ENCODE results near the gene ORC3.
A peak's percentile ranks its signal among the peaks of the same experiment; 100 is the strongest.

The ORC3 gene

DNA sequence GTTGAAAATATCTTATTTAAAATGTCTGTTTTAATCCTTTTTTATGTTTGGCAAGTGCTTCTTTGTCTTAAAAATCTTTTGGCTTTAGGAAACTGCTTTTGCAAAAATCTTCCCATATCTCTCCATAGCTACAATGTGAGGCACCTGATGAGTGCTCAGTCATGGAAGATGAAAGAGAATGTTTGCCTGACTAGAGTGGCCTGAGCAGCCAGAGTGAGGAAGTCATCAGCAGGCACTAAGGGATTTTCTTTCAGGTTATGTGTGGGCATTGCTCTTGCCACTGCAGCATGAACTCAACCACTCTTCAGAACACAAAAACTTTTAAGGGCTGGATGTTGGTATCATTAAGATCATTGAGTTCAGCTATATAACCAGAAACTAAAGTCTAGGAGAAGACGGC, 64.2 kb downstream of the ORC3 start:
- FAIRE-seq = no peak

DNA sequence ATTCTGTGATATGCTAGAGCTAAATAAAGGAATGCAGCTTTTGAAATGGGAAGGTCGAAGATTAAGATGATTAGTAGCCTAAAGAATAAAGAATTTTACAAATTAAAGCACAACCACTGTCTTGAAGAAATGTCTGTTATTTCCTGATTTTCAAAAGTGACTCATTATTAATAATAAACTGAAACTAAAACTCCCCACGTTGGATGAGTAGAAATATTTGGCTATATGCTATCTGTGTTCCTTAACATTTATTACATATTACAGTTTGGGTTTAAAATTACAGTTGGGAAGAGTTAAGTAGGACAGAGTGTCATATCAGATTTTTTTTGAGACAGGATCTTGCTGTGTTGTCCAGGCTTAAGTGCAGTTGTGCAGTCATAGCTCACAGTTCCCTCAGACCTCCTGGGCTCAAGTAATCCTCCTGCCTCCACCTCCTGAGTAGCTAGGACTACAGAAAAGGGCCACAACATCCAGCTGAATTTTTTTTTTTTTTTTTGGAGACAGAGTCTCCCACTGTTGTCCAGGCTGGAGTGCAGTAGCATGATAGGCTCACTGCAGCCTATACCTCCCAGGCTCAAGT, 65.0 kb downstream of the ORC3 start:
- no peak for TF ChIP-seq SPI1 (IDR thresholded peaks at IDR 0.05; ENCODE audit: low read depth, low read length)
- DNase-seq (ENCODE audit: insufficient read length, low spot score) = no peak
- no peak for FAIRE-seq

More for the DNA sequence above, 64.2 kb downstream of the ORC3 start:
- DNase-seq (ENCODE audit: insufficient read length, low spot score) = no peak
- TF ChIP-seq POLR2AphosphoS5 (IDR thresholded peaks at IDR 0.05; ENCODE audit: low read depth, low read length) = no peak

DNA sequence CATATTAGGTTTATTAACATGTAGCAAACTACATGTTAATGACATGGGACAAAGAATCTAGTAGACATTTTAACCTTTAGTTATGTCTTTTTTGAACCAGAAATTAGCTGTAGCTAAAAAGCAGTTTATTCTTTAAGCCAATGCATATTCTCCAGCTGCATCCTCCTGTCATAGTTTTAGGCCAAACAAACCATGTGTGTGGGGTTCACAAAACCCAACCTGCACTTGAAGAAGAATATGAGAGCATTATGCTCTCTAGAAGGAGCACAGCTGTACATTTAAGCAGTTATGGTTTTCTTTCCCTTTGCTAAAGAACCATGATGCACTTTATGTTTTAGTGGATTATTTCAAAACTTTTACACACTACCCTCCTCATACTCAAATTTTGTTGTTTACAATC, 65.9 kb downstream of the ORC3 start:
- DNase-seq (ENCODE audit: insufficient read length, low spot score) (no peak), FAIRE-seq (no peak)
- TF ChIP-seq POLR2AphosphoS5 (IDR thresholded peaks at IDR 0.05; ENCODE audit: low read depth, low read length) = no peak
- TF ChIP-seq SPI1 (IDR thresholded peaks at IDR 0.05; ENCODE audit: low read depth, low read length) = no peak
- TF ChIP-seq PAX5 (IDR thresholded peaks at IDR 0.05; ENCODE audit: insufficient read depth, low read length, severe bottlenecking) = no peak
- TF ChIP-seq POLR2A (IDR thresholded peaks at IDR 0.05; ENCODE audit: low read depth, low read length) = no peak
- TF ChIP-seq POU2F2 (IDR thresholded peaks at IDR 0.05; ENCODE audit: low read depth, low read length) = no peak
- TF ChIP-seq TAF1 (IDR thresholded peaks at IDR 0.05; ENCODE audit: low read depth, low read length) = no peak

DNA sequence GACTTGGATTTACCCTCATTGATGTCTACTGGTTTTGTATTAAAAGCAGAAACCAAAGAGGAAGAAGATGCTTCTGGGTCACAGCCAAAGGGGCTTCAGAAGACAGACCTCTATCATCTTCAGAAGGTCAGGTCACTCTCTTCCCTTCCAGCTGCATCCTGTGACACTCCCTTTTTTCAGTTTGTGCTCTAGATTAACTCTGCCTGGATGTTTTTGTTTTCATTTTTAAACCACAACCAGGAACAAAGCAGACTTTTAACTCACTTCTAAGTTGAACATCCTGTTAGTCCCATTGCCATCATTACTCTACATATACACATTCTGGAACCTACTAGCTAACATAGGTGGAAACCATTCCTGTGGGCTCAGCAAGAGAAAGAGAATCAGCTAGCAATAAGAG, 66.9 kb downstream of the ORC3 start:
- TF ChIP-seq POLR2AphosphoS5 (IDR thresholded peaks at IDR 0.05; ENCODE audit: low read depth, low read length) = no peak
- FAIRE-seq (peak; percentile 55), DNase-seq (ENCODE audit: insufficient read length, low spot score) (no peak)

DNA sequence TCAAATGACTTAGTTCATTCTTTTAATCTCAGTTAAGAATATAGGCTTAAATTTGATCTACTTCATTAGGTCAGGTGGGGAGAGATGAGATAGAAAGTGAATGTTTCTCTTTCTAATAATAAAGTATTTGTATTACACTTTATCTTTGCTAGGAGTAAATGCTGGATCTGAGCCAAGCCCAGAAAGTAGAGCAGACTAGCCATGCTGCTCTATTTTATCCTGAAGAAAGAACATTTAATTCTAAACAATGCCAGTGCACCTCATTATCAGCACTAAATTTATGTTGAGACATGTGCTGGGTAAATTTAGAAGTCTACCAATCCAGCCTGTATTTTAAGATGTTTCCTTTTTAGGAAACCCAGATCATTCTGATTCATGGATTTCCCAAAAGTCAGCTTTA, 68.6 kb downstream of the ORC3 start:
- FAIRE-seq (no peak), DNase-seq (ENCODE audit: insufficient read length, low spot score) (no peak)
- TF ChIP-seq POU2F2 (IDR thresholded peaks at IDR 0.05; ENCODE audit: low read depth, low read length) = no peak
- no peak for TF ChIP-seq POLR2AphosphoS5 (IDR thresholded peaks at IDR 0.05; ENCODE audit: low read depth, low read length)
- no peak for TF ChIP-seq TAF1 (IDR thresholded peaks at IDR 0.05; ENCODE audit: low read depth, low read length)
- TF ChIP-seq SPI1 (IDR thresholded peaks at IDR 0.05; ENCODE audit: low read depth, low read length) = no peak
- no peak for TF ChIP-seq POLR2A (IDR thresholded peaks at IDR 0.05; ENCODE audit: low read depth, low read length)
- TF ChIP-seq PAX5 (IDR thresholded peaks at IDR 0.05; ENCODE audit: insufficient read depth, low read length, severe bottlenecking) = no peak

DNA sequence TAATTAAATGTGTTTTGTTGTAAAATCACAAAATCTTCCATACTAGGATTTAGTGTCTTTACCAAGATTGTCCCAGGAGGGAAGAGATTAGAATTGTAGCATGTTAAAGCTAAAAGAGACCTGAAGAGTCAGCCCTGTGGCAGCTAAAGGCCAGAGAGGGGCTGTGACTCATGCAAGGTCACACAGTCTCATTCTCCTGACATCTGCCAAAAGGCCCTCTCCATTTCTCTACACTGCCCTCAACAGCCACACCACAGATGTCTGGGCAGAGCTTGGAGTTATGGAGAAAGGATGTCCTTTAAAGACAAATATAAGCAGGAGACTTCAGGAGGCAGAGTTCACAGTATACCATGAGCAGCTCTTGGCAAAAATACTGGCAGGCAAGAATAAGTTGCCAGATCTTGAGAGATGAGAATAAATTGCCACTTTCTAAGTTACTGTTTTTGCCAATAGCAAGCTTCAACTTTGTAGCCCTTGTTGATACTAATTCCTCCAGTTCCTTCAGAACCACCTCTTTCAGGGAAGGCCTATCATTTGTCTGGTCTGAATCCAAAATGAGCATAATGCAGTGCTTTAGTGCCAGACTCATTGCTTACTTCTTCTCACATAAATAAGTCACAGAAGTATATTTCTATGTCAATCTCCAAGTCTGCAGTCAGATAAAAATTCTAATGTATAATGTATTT, 70.4 kb downstream of the ORC3 start:
- FAIRE-seq = no peak
- DNase-seq (ENCODE audit: insufficient read length, low spot score) = no peak
- TF ChIP-seq TAF1 (IDR thresholded peaks at IDR 0.05; ENCODE audit: low read depth, low read length) (no peak), SPI1 (IDR thresholded peaks at IDR 0.05; ENCODE audit: low read depth, low read length) (no peak), PAX5 (IDR thresholded peaks at IDR 0.05; ENCODE audit: insufficient read depth, low read length, severe bottlenecking) (no peak), POU2F2 (IDR thresholded peaks at IDR 0.05; ENCODE audit: low read depth, low read length) (no peak), POLR2A (IDR thresholded peaks at IDR 0.05; ENCODE audit: low read depth, low read length) (no peak), POLR2AphosphoS5 (IDR thresholded peaks at IDR 0.05; ENCODE audit: low read depth, low read length) (no peak)

DNA sequence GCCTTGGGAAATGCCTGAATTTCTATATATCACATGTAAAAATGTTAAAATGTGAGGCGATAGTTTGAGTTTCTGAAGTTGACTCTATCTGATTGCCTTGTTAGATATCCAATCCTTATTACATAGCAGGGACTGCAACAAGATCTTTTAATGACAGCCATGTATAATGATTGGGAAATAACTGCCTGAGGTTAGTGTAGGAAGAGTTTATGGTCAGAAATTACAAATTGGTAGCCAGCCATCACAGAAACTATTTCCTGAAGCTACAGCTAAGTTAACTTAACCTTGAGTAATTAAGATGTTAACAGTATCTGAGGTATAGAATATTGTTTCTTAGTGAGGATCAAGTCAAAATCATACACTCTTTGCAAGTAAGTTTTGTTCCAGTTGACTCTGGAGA, 71.1 kb downstream of the ORC3 start:
- no peak for TF ChIP-seq POU2F2 (IDR thresholded peaks at IDR 0.05; ENCODE audit: low read depth, low read length)
- TF ChIP-seq SPI1 (IDR thresholded peaks at IDR 0.05; ENCODE audit: low read depth, low read length) = no peak
- TF ChIP-seq POLR2AphosphoS5 (IDR thresholded peaks at IDR 0.05; ENCODE audit: low read depth, low read length) = no peak
- TF ChIP-seq PAX5 (IDR thresholded peaks at IDR 0.05; ENCODE audit: insufficient read depth, low read length, severe bottlenecking) = no peak
- TF ChIP-seq TAF1 (IDR thresholded peaks at IDR 0.05; ENCODE audit: low read depth, low read length) = no peak
- no peak for TF ChIP-seq POLR2A (IDR thresholded peaks at IDR 0.05; ENCODE audit: low read depth, low read length)
- FAIRE-seq (no peak), DNase-seq (ENCODE audit: insufficient read length, low spot score) (no peak)

DNA sequence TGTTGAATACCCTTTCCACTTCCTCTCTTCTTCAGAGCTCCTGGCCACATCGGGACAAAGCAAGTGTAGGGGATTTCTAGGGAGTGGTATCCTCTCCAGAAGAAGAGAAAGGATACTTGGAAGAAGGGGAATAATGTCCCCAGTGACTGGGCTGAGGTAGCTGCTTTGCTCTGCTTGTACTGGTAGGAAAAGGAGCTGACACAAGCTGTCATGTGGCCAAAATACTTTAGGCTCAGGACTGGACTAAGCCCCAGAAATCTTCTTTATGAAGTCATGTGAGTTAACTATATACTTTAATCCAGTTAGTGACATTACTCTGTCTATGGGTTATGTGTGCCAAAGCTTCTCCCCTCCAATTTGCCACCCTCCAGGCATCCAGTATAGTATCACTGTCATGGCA, 71.6 kb downstream of the ORC3 start:
- no peak for DNase-seq (ENCODE audit: insufficient read length, low spot score)
- no peak for FAIRE-seq

DNA sequence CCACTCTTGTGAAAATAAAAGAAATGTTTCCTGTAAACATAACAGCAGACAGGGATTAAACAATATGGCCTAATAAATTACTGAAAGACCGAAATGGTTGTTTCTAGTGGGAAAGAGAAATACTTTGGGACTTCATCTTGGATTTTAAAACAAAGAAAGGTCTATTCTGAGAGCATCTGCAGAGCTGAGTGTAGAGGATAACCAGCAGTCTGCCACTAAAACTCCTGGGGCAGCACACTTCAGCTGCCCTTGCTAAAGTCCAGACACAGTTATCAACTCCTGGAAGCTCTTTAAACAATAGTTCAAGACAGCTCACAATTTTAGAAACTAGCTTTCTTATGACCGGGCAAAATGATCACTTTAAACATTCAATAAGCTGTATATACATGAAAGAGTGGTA, 73.5 kb downstream of the ORC3 start:
- TF ChIP-seq TAF1 (IDR thresholded peaks at IDR 0.05; ENCODE audit: low read depth, low read length) (no peak), POU2F2 (IDR thresholded peaks at IDR 0.05; ENCODE audit: low read depth, low read length) (no peak), POLR2A (IDR thresholded peaks at IDR 0.05; ENCODE audit: low read depth, low read length) (no peak), SPI1 (IDR thresholded peaks at IDR 0.05; ENCODE audit: low read depth, low read length) (no peak), POLR2AphosphoS5 (IDR thresholded peaks at IDR 0.05; ENCODE audit: low read depth, low read length) (no peak), PAX5 (IDR thresholded peaks at IDR 0.05; ENCODE audit: insufficient read depth, low read length, severe bottlenecking) (no peak)
- FAIRE-seq (no peak), DNase-seq (ENCODE audit: insufficient read length, low spot score) (no peak)

More for the DNA sequence above, 71.6 kb downstream of the ORC3 start:
- TF ChIP-seq POLR2A (IDR thresholded peaks at IDR 0.05; ENCODE audit: low read depth, low read length) = no peak
- TF ChIP-seq POU2F2 (IDR thresholded peaks at IDR 0.05; ENCODE audit: low read depth, low read length) = no peak
- no peak for TF ChIP-seq PAX5 (IDR thresholded peaks at IDR 0.05; ENCODE audit: insufficient read depth, low read length, severe bottlenecking)
- no peak for TF ChIP-seq SPI1 (IDR thresholded peaks at IDR 0.05; ENCODE audit: low read depth, low read length)

DNA sequence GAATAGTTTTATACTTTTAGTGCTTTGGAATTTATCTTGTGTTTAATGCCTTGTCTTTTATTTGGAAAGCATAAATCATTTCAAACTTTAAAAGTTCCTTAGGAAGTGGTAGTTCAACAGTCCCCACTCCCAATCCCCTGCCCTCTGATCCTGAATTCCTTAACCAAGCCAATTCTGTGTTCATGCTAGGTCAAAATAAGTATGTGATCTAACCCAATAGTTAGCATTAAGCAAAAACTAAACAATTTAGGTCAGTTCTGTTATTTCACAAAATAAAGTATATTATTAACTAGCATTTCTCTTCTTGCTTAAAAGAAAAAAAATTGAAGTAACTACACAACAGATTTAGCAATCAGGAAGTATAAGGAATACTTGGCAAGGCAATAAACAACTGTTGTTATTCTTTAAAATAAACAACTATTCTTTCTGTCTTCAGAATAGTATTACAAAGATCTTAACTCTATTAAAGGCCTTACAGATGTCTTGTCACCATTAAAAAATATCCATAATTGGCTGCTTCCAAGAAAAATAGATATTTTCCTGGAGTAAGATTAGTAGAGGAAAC, 75.1 kb downstream of the ORC3 start:
- FAIRE-seq (no peak), DNase-seq (ENCODE audit: insufficient read length, low spot score) (no peak)
- TF ChIP-seq TAF1 (IDR thresholded peaks at IDR 0.05; ENCODE audit: low read depth, low read length) (no peak), POLR2A (IDR thresholded peaks at IDR 0.05; ENCODE audit: low read depth, low read length) (no peak), PAX5 (IDR thresholded peaks at IDR 0.05; ENCODE audit: insufficient read depth, low read length, severe bottlenecking) (no peak)
